Fibroblast of the conjunctiva (primary cell): ENCODE data around the gene SH3RF3.
"Not testable (repeated sequence)": the region's sequence is repeated elsewhere in the genome, so short reads cannot be mapped to it uniquely, and the experiment has no call there.

Experiments
- DNase-seq: peaks from one replicate; pipeline ENCODE4 v3.0.0-alpha.2; 2010; ENCODE audit warnings: low read depth

The SH3RF3 gene

DNA sequence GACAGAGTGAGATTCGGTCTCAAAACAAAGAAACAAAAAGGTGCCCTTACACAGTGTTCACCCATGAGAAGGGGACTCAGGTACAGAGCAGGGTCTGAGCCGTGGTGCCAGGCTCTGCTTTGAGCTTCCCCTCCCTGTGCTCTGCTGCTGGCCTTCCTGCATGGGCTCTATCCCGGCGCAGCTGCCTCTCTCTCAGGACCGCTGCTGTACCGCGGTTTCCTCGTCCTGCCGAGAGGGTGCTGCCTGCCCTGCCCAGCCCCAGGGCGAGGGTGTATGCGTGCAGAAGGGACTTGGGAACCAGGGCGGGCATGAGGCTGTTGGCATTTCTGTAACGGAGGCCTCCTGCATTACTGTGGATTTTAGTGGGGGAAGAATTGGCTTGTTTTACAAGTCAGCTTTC lies 30.1 kb downstream of the SH3RF3 start:
- DNase-seq = no peak

DNA sequence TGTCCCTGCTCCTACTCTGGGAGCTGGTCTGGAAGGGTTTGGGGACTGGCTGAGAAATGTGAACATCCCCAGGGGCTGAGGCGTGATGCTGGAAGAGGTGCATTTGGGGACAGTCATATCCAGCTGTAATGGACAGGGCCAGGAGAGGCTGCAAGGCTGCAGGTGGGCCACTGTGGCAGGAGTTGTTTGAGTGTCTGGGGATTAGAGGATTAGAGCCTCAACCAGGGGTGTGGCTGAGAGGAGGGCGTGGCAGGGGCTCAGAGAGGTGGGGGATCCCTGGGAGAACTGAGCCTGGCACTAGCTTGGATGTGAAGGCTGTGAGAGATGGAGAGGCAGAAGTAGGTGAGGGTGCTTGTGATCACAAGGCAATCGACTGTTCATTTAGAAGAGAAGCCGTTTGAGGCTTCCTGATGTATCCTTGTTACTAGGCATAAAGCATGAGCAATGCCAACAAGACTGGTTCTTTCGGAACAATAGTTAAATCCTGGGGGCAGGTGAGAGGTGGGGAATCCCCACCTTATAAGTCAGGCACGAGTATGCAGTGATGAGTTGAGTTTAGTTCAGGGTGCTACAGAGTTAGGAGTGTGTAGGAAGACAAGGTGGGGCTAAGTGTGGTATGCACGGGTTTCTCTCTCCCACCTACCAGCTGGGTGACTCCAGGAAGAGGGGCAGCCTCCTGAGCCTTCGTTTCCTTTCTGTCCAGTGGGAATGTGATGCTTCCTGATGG lies 31.9 kb downstream of the SH3RF3 start:
- no peak for DNase-seq

DNA sequence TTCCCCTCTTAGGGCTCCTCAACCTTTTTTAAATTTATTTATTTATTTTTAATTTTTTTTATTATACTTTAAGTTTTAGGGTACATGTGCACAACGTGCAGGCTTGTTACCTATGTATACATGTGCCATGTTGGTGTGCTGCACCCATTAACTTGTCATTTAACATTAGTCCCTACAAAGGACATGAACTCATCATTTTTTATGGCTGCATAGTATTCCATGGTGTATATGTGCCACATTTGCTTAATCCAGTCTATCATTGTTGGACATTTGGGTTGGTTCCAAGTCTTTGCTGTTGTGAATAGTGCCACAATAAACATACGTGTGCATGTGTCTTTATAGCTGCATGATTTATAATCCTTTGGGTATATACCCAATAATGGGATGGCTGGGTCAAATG lies 33.4 kb downstream of the SH3RF3 start:
- DNase-seq = not testable (repeated sequence)

DNA sequence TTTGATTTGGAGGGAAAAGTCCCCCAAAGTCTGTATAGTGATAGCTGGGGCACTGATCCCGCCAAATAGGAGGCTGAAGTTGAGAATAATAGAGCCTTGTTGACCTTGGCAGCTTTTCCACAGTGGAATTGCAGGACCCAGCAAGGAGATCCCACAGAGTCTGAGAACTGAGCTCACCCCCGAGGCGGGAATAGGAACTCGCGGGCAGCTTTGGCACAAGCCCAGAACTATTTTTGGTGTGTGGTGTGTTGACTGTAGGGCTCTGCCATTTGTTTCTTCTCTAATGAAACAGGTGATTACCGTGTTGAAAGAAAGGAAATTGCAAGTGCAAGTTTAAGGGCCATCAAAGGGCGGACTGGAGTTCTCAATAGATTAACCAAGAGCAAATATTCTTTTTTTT lies 34.0 kb downstream of the SH3RF3 start:
- DNase-seq = no peak

DNA sequence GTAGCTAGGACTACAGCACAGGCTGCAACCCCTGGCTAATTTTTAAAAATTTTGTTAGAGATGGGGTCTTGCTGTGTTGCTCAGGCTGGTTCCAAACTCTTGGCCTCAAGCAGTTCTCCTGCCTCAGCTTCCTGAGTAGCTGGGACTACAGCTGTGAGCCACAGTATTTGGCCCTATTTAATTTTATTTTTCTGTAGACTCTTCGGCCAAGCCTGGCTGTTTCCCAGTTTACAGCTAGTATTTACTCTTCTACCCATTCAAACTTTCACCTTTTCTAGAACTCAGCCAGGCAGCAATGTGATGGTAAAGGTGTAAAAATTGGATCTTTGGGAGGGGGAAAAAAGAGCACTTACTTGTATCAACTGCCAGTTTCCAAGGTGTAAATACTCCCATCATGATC lies 35.3 kb downstream of the SH3RF3 start:
- DNase-seq = no peak

DNA sequence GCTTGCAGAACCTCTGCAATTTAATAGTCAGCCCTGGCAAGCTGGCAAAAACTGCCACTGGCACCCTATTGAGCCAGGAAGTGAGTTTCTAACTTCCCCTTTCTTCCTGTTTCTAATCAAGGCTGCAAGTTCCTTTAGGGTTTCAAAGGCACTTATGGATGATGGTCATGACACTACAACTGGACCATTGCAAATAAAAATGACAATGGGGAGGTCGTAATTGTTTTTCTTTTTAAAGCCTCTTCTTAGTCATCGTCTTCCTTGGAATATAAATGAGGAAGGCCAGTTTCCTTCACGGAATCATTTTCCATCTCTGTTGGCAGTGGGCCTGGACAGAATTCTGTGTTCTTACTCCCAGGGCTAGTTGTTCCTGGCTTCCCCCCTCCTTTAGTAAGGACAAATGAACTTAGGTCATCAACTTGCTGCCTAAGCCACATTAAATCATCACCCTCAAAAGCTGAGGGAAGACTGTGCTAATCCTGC lies 35.8 kb downstream of the SH3RF3 start:
- DNase-seq = peak; percentile 22

DNA sequence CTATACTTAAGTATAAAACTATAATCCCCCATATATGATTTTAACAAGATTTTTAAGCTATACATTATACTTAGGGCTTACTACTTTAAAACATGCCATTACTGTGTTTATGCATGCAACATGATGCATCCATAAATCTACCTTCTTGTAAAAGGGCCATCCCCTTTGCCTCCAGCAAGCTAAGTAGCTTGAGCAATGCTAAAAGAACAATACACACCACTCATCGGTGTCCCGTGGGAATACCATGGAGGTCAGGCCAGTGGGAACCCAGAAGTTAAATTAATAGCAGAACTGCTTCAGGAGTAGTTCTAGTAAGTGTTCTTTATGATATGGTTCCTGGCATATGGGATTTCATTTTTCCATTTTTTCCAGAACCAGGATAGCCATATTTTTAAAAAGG lies 37.8 kb downstream of the SH3RF3 start:
- DNase-seq = peak; percentile 68

DNA sequence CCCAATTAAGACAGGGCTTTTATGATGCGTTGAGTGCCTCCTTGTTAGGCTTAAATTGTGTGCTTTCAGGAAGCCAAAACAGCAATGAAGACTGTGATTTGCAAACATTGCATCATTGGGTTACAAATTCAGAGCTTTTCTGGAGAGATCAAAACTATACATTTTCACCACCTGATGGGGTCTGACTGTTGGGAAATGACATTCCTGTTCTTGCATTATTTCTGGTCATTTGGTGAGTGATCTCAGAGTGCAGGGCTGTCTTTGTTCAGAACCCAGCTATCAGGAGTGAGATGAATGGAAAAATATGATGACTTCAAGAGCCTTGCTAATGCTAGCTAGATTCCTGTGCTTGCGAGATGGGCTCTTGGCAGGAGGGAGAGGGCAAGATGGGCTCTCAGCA lies 39.1 kb downstream of the SH3RF3 start:
- DNase-seq = no peak

DNA sequence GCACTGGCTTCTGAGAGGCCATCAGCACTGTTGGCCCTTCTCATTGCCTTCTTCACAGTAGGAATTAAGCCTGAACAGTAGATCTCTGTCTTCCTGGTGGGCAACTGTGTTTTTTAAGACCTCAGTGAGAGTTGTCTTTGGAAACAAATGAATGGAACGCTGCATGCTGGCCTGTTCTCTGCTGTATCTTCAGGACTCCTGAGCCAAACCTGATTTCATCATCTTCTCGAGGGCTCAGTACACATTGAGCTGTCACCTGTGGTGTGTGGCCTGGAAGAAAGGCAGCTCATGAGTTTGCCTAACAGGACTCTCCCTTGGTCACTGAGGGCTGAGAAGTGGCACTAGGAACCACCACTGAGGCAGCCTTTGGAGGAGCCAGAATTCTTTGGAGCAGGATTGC lies 39.7 kb downstream of the SH3RF3 start:
- DNase-seq = no peak

DNA sequence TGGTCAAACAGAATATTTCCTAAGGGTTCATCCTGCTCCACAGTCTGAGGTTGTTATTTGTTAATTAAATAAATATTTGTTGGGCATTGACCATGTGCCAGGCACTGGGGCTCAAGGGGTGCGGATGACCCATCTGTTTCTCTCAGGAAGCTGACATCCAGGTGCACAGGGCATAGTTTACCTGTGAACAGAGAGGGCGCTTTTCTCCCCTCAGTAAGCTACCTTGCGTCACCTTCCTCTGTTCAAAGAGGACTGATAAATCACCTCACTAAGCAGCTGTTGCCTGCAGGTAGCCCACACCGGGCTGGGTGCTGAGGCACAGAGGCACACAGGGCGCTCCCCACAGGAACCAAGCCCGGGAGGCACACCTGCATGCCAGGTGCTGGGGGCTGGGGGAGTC lies 41.6 kb downstream of the SH3RF3 start:
- DNase-seq = no peak

DNA sequence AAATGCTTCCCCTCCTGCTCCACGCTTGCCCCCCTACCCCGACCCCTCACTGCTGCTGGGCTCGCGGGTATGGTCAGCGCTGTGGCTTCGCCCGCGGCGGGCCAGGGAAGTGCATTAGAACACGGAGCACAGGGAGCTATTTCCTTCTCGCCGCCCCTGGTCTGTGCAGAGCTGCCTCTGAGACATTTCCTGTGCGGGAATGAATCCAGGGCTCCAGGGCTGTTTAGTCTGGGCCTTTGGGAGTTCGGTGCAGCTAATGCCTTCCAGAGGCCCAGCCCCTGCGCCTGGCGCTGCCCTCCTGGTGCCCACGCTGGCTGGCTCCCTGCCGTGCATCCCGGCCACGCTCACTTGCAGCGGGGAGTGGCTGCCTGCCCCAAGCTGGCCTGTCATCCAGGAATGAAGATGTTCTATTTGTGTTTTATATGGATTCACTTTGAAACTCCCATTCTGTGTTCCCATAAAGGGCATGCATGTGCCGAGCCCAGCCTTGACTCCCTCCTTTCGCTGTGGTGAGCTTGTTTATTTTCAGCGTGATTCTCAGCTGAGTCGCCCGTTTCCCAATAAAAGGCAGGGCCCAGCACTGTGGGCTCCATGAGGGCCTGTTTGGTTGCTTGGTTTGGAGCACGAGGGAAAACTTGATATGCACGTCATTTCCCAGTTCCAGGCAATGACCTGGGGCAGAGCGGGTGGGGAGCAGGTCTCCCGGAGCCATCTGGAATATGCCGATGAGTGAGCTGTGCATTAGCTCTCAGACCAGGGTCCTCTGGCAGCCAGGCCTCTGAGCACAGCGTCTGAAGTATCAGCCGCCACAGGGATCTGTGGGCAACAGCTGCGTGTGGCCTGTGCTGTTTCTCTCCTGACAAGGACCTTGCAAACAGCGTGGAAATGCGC lies 42.7 kb downstream of the SH3RF3 start:
- peak; percentile 81 for DNase-seq

DNA sequence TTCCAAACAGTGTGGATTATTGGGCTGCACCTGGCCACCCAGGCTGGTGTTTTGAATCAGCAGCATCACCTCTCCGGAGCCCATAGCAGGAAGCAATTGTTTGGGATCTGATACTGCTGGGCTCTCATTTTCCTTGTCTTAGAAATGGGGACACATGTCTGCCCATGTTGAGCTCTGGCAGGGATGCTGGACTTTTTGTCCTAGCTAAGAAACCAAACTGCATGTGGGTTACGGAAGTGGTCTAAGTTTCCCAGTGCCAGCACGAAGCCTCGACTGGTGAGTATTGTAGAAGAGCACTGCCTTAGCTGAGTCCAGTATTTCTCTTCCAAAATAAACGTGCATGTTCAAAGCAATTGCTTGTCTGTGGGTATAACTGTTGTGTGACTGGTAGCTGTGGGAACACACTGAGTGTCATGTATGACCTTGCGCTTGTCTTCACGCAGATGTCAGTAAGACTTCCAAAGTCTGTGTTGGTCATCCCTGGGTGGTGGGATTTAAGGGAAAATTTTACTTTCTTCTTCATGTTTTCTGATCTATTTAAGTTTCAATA lies 43.6 kb downstream of the SH3RF3 start:
- DNase-seq = no peak

DNA sequence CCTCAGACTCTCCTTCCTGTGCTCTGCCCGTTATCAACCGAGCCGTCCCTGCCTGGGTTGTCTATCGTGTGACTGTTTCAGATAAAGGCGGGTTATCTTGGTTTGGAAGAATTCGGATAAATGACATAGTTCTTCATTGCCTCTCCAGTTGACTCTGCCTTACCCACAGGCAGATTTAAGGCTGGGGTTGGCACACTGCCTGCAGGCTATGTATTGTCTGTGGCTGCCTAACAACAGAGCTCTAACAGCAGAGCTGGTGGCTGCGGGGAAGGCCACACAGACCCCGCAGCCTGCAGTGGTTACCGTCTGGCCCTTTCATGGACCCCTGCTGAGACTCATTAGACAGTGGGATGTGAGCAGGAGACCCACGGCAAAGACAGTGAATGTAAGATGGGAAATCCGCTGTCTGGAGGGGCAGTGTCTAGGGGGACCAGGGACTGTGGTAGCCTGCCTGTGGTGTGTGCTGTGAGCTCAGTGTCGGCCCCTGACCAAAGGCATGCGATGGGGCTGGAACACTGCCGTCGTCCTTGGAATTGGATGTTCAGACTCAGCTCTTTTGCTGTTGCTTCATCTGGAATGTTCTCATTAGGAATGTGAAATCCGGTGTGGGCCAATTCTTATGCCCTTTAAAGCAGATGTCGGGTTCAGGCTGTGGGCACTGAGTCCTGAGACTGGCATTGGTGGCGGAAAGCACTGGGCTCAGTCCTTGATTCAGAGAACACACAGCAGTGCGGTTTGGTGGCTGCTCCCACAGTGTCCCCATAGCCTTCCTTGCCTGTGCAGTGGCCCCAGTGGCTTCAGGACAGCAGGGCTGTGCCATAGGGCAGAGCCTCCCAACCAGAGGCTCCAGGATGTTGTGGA lies 44.5 kb downstream of the SH3RF3 start:
- peak; percentile 54 for DNase-seq

DNA sequence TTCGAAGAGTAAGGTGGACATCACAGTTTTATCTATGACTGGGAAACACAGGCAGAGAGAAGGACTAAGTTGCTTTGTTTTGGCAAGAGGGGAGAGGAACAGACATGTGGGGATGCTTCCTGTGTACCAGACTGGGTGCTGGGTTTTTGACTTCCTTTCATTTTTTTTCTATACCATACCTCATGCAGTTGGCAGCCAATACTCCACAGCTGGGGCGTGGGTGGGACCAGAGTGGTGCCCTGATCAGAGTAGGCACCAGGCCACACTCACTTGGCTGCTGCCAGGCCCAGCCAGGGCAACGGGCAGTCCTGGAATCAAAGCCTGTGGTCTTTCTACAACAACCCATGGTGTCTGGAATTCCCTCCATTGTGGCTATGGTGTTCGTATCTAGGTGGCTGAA lies 45.2 kb downstream of the SH3RF3 start:
- DNase-seq = no peak

DNA sequence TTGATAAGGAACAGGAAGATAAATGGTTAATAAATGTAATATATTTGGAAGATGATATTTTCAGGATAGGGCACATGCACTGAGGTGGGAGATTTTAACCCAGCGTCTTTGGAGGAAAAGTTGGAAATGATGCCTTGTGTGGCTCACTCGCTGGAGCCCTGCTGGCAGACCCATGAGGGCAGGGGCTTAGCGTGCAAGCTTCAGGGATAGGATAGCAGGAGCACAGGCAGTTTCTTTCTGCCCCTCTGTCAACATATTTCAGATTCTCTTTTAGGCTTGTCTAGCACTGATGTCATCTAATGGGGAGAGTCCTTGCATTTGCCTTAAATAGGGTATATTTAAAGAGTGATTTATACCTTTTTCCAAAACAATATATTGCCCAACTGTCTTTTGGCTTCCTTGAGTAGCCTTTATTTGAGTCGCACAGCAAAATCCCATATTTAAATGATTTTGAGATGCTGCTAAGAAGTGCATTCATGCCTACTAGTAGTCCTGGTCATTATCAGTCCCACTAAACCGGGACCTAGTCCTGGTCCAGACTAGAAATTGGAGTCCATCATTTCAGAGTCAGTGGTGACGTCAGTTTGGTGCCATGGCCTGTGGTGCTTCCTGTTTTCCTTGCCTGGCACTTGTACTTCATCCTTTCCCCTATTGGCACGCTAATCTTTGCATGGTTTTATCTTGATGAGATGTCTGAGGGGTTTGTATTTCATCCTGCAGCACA lies 45.8 kb downstream of the SH3RF3 start:
- DNase-seq = no peak

DNA sequence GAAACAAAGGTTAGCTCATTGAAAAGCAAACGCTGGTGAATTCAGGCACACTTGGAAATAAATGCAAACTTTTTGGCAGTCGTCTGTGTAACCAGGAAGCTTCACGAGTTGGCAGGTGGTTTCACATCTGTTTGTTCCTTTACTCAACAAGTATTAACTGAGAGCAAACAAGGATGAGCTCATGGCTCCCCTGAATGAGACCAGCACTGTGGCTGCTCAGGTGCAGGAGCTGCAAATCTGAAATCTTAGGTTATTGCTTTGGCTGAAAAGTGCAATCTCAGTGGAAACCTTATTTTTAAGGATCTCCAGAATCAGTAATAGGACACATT lies 46.3 kb downstream of the SH3RF3 start:
- DNase-seq = no peak

DNA sequence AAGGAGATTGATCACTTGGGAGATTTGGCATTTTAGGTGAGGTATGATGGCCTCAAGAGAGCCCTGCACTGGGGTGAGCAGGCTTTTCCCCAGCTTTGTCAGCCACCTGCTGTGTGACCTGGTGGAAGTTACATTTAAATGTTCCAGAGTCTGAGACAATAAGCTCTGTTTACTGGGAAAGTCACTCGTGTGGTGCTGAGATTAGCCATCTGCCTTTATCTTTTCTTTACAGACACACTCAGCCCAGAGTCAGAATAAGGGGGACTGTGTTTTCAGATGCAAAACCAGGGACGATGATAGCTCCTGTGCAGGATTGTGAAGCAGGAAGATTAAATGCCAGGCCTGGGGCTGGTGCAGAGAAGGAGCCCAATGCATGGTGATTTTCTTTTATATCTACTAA lies 47.9 kb downstream of the SH3RF3 start:
- no peak for DNase-seq

DNA sequence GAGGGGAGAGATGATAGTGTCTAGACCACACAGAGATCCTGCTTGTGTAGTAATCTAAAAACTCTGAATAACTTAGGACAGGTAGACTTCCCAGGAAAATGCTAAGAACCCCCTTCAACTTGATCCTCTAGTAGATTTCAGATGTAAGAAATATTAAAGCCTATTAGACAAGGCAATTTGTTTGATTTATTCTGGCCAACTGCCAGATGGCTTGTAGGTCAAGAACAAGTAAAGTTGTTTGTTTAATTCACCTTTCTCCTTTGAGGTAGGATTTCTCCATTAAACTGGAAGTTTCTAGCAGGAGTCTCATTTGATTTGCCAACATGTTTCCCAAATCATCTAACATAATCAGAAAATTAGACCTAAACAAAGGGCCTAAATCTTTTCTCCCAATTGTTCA lies 48.6 kb downstream of the SH3RF3 start:
- no peak for DNase-seq

DNA sequence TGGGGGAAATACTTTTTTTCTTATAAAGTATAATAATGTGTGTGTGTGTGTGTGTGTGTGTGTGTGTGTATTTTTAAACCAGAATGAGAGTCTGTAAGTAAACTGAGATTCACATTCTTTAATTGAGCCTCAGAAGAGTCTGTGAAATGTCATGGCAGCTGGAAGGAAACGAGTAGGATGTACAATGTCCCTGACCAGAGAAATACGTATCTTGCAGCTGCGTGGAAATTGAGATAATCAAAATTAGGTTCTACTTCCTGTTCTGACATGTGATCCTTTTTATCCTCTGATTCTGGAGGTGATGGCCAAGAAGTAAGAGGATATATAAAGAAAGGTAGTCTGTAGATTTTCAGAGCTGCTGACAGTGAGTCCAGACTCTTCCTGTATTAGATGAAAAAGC lies 50.0 kb downstream of the SH3RF3 start:
- DNase-seq = no peak

DNA sequence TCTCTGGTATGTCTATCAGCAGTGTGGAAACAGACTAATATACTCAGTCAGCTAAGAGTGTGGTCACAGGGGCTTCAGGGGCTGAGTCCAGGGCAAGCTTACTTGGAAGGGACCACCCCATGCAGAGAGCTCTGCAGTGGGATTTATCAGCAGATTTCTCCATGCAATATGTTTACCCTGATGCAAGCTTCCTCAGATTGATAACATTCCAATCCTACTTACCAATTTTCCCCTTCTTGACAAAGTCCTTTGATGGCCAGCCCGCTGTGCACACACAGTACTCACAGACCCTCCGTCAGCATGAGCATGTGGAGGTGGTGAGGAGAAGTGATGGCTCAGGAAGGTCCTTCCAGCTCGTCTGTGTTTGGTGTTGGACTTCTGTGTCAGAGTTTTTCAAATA lies 51.8 kb downstream of the SH3RF3 start:
- no peak for DNase-seq

DNA sequence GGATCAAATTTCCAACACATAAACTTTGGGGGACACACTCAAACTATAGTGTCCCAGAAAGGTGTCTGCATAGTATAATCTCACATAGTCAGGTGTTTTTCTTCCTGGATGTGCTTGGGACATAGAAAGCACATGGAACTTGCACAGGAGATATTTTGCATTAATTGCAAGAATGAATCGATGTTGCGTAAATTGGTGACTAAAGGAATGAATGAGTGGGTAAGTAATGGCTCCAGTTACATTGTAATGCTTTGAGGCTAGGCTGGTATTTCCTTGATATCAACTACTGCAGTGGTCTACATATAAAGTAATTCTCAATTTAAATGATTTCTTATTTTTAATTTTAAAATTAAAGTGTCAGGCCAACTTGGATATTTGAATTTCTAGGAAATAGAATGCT lies 53.4 kb downstream of the SH3RF3 start:
- DNase-seq = no peak

DNA sequence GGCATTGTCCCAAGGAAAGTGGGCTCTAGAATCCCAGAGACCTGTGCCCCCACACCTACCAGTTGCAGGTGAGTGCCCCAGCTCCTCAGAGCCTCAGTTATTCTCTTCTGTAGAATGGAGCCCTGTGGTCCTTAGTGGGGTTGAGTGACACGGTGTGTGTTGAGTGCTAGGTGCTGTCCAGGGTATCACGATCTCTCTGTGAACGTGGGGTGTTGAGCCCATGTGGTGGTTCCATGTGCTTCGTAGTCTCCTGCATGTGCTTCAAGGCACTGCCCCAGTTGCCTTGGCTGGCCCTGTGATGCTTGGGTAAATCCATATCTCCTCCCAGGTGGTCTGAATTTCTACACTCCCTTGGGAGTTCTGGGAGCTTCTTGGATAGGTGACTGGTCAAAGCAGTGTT lies 54.9 kb downstream of the SH3RF3 start:
- no peak for DNase-seq
